H9 (cell line): ENCODE measurements around the gene RBM4B. TPM values are rescaled to one million over a fixed set of nuclear protein-coding genes. Genes with fewer than 3 reads are reported as not detected.

ENCODE experiments used
- DNase-seq: peaks from one replicate; pipeline ENCODE4 v3.0.0-alpha.2; 2017
- H2AFZ ChIP-seq: one replicate; pipeline ENCODE4 v1.6.1; 2013; ENCODE audit warnings: mild to moderate bottlenecking, low read length, control low read depth, moderate library complexity
- H2AK5ac ChIP-seq: 2 replicates; pipeline ENCODE4 v1.6.1; 2013; ENCODE audit warnings: low read length, control low read depth, mixed read lengths; ENCODE audit not compliant: insufficient read length
- H2BK120ac ChIP-seq: one replicate; pipeline ENCODE4 v1.6.1; 2013; ENCODE audit warnings: low read depth, mild to moderate bottlenecking, low read length, control low read depth, inconsistent platforms; ENCODE audit not compliant: poor library complexity, severe bottlenecking
- H2BK12ac ChIP-seq: 2 replicates; pipeline ENCODE4 v1.6.1; 2013; ENCODE audit warnings: low read length, control low read depth, mixed read lengths, low read depth; ENCODE audit not compliant: insufficient read length
- H2BK15ac ChIP-seq: 2 replicates; pipeline ENCODE4 v1.6.1; 2013; ENCODE audit warnings: low read depth, low read length, control low read depth
- H2BK20ac ChIP-seq: one replicate; pipeline ENCODE4 v1.6.1; 2013; ENCODE audit warnings: low read depth, mild to moderate bottlenecking, low read length, control low read depth, inconsistent platforms; ENCODE audit not compliant: poor library complexity, severe bottlenecking
- H2BK5ac ChIP-seq: 2 replicates; pipeline ENCODE4 v1.6.1; 2013; ENCODE audit warnings: low read length, control low read depth, mixed read lengths; ENCODE audit not compliant: insufficient read length
- H3K14ac ChIP-seq: 2 replicates; pipeline ENCODE4 v1.6.1; 2013; ENCODE audit warnings: low read length, control low read depth; ENCODE audit not compliant: insufficient read depth
- H3K18ac ChIP-seq: 2 replicates; pipeline ENCODE4 v1.6.1; 2013; ENCODE audit warnings: low read depth, mild to moderate bottlenecking, mixed read lengths, low read length, control low read depth; ENCODE audit not compliant: insufficient read length
- H3K23ac ChIP-seq: 2 replicates; pipeline ENCODE4 v1.6.1; 2013; ENCODE audit warnings: low read length, control low read depth, mixed read lengths, low read depth; ENCODE audit not compliant: insufficient read length
- H3K23me2 ChIP-seq: 2 replicates; pipeline ENCODE4 v1.6.1; 2013; ENCODE audit warnings: low read depth, mild to moderate bottlenecking, mixed read lengths, low read length, control low read depth; ENCODE audit not compliant: insufficient read length, poor library complexity, severe bottlenecking
- H3K27ac ChIP-seq: 2 replicates; pipeline ENCODE4 v1.5.1; 2013; ENCODE audit warnings: low read length, control low read depth, mixed read lengths, low read depth; ENCODE audit not compliant: insufficient read length
- H3K27me3 ChIP-seq: 2 replicates; pipeline ENCODE4 v1.6.1; 2013; ENCODE audit warnings: low read length, control low read depth, inconsistent platforms; ENCODE audit not compliant: insufficient read depth
- H3K4ac ChIP-seq: 2 replicates; pipeline ENCODE4 v1.6.1; 2013; ENCODE audit warnings: low read depth, mild to moderate bottlenecking, control low read depth, inconsistent platforms, low read length, moderate library complexity
- H3K4me1 ChIP-seq: 2 replicates; pipeline ENCODE4 v1.6.1; 2013; ENCODE audit warnings: low read length, control low read depth, inconsistent platforms; ENCODE audit not compliant: insufficient read depth
- H3K4me2 ChIP-seq: 2 replicates; pipeline ENCODE4 v1.6.1; 2013; ENCODE audit warnings: low read length, control low read depth, mixed read lengths; ENCODE audit not compliant: insufficient read length, insufficient read depth
- H3K56ac ChIP-seq: 2 replicates; pipeline ENCODE4 v1.6.1; 2013; ENCODE audit warnings: low read depth, mild to moderate bottlenecking, mixed read lengths, low read length, control low read depth; ENCODE audit not compliant: insufficient read length
- H3K79me1 ChIP-seq: 2 replicates; pipeline ENCODE4 v1.6.1; 2013; ENCODE audit warnings: low read depth, mild to moderate bottlenecking, moderate library complexity, low read length, control low read depth, inconsistent platforms; ENCODE audit not compliant: insufficient read depth, poor library complexity, severe bottlenecking
- H3K79me2 ChIP-seq: 2 replicates; pipeline ENCODE4 v1.6.1; 2013; ENCODE audit warnings: low read length, control low read depth, inconsistent platforms; ENCODE audit not compliant: insufficient read depth
- H3K9ac ChIP-seq: 2 replicates; pipeline ENCODE4 v1.6.1; 2013; ENCODE audit warnings: low read length, control low read depth, mixed read lengths; ENCODE audit not compliant: insufficient read length; ENCODE audit errors: extremely low read depth
- H3K9me3 ChIP-seq: one replicate; pipeline ENCODE4 v1.6.1; 2013; ENCODE audit warnings: low read depth, low read length, inconsistent platforms; ENCODE audit not compliant: control insufficient read depth
- H3T11ph ChIP-seq: one replicate; pipeline ENCODE4 v1.6.1; 2013; ENCODE audit warnings: mild to moderate bottlenecking, low read length, control low read depth, inconsistent platforms
- H4K20me1 ChIP-seq: one replicate; pipeline ENCODE4 v1.6.1; 2013; ENCODE audit not compliant: control insufficient read depth, insufficient read length, insufficient read depth
- H4K5ac ChIP-seq: 2 replicates; pipeline ENCODE4 v1.6.1; 2013; ENCODE audit warnings: low read depth, mild to moderate bottlenecking, mixed read lengths, low read length, control low read depth; ENCODE audit not compliant: insufficient read length
- H4K8ac ChIP-seq: replicated peaks from 2 replicates; pipeline ENCODE4 v1.6.1; 2013; ENCODE audit warnings: low read length, control low read depth, mixed read lengths, low read depth; ENCODE audit not compliant: insufficient read length
- H4K91ac ChIP-seq: 2 replicates; pipeline ENCODE4 v1.6.1; 2013; ENCODE audit warnings: low read depth, mild to moderate bottlenecking, moderate library complexity, mixed read lengths, low read length, control low read depth; ENCODE audit not compliant: insufficient read length
- H3K27ac Mint-ChIP-seq, 3 experiments: 2 replicates in 2 of 3; 3 replicates in 1 of 3; pipeline ENCODE4 v1.8.0; 2020 to 2021; ENCODE audit warnings: mixed read lengths in 3 of 3, mild to moderate bottlenecking in 1 of 3, moderate library complexity in 1 of 3
- H3K27me3 Mint-ChIP-seq: 2 replicates; pipeline ENCODE4 v1.8.0; 2021; ENCODE audit warnings: low read depth, mild to moderate bottlenecking, moderate library complexity, mixed read lengths
- H3K36me3 Mint-ChIP-seq, 3 experiments: 2 replicates in 2 of 3; 3 replicates in 1 of 3; pipeline ENCODE4 v1.8.0; 2020 to 2021; ENCODE audit warnings: low read depth in 3 of 3, mixed read lengths in 3 of 3; ENCODE audit not compliant: insufficient read depth in 1 of 3
- H3K4me1 Mint-ChIP-seq, 2 experiments: 2 replicates each; pipeline ENCODE4 v1.8.0; 2020; ENCODE audit warnings: mixed read lengths in 2 of 2
- H3K4me3 Mint-ChIP-seq, 2 experiments: 2 replicates in 1 of 2; 3 replicates in 1 of 2; pipeline ENCODE4 v1.8.0; 2020 to 2021; ENCODE audit warnings: mild to moderate bottlenecking in 2 of 2, mixed read lengths in 2 of 2, moderate library complexity in 1 of 2
- H3K9me3 Mint-ChIP-seq, 2 experiments: 2 replicates in 1 of 2; 3 replicates in 1 of 2; pipeline ENCODE4 v1.8.0; 2020; ENCODE audit warnings: mild to moderate bottlenecking in 2 of 2, mixed read lengths in 2 of 2, moderate library complexity in 1 of 2
- WGBS: extraction: QIAGEN DNeasy Blood & Tissue Kit; methylation state at CpG from one replicate; pipeline ENCODE4 v1.1.7; 2013; ENCODE audit warnings: missing lambda C conversion rate, low lambda C conversion rate, mixed read lengths; ENCODE audit not compliant: insufficient read length; ENCODE audit errors: extremely low coverage; 5-methylcytosine and 5-hydroxymethylcytosine counted together
- total RNA-seq: library from RNA; stranded (reverse); gene quantifications from 2 replicates; pipeline ENCODE4 v1.2.1, GENCODE V29; 2021
- TF ChIP-seq, protein P1 (sequence below): fragments of 200-600 bp; sonication (generic); conservative IDR thresholded peaks from 3 replicates; pipeline ENCODE4 v1.8.0; 2021; ENCODE audit warnings: antibody characterized with exemption, mild to moderate bottlenecking

The RBM4B gene
- total RNA-seq, 1 experiment from 2014 or later = 34.0 TPM

DNA sequence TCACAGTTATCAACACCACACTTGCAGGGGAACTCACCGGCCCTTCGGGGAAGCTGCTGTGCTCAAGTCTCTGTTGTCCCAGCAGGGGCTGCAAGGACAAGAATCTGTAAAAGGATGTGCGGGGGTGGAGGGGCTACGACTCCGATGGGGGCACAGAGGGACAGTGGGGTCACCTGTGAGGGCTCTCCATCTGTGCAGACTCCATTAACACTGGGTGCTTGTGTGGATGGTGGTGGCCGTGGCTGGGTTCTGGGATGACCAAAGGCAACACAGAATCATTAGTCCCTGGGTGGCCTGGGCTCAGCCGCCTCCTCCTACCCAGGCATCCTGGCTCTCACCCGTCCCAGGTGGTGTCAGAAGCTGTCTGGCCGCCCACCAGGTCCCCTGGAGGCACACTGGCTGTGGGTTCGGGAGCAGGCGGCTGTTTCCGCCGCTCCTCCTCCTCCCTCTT is 10.2 kb upstream of the RBM4B start:
- Histone ChIP-seq H2BK15ac (no peak overlapping the region), H4K5ac (no peak overlapping the region), H3K27ac (no peak overlapping the region), H2AK5ac (no peak overlapping the region), H3K4me2 (no peak overlapping the region), H3K23me2 (no peaks in the 10 kb centered on the region), H2BK5ac (no peak overlapping the region), H3K79me2 (no peaks in the 10 kb centered on the region), H4K8ac (no peak overlapping the region), H2BK12ac (no peak overlapping the region), H3K79me1 (no peaks in the 10 kb centered on the region), H4K20me1 (no peaks in the 10 kb centered on the region), H3K9ac (no peak overlapping the region), H3K4ac (no peak overlapping the region), H2BK20ac (no peak overlapping the region), H4K91ac (no peak overlapping the region), H3T11ph (no peak overlapping the region), H3K23ac (no peak overlapping the region), H2AFZ (no peak overlapping the region), H3K56ac (no peak overlapping the region), H3K4me1 (no peaks in the 10 kb centered on the region), H2BK120ac (no peak overlapping the region), H3K18ac (no peak overlapping the region), H3K14ac (no peak overlapping the region), H3K27me3 (no peaks in the 10 kb centered on the region), H3K9me3 (no peaks in the 10 kb centered on the region)
- H3K4me3 Mint-ChIP-seq = no peak overlapping the region
- no peaks in the 10 kb centered on the region for H3K27me3 Mint-ChIP-seq
- H3K4me1 Mint-ChIP-seq = peaks cover 6% of the 10 kb centered on the region in 2 experiments
- H3K27ac Mint-ChIP-seq = peak overlapping the region in 1 of 3 experiments; percentile 88; a peak in 1 of 7 replicates
- no peak for DNase-seq
- TF ChIP-seq, protein P1, sequence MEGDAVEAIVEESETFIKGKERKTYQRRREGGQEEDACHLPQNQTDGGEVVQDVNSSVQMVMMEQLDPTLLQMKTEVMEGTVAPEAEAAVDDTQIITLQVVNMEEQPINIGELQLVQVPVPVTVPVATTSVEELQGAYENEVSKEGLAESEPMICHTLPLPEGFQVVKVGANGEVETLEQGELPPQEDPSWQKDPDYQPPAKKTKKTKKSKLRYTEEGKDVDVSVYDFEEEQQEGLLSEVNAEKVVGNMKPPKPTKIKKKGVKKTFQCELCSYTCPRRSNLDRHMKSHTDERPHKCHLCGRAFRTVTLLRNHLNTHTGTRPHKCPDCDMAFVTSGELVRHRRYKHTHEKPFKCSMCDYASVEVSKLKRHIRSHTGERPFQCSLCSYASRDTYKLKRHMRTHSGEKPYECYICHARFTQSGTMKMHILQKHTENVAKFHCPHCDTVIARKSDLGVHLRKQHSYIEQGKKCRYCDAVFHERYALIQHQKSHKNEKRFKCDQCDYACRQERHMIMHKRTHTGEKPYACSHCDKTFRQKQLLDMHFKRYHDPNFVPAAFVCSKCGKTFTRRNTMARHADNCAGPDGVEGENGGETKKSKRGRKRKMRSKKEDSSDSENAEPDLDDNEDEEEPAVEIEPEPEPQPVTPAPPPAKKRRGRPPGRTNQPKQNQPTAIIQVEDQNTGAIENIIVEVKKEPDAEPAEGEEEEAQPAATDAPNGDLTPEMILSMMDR = no peak
- peaks cover 16 to 84% (median 83%) of the 10 kb centered on the region in 3 experiments for H3K36me3 Mint-ChIP-seq
- no peaks in the 10 kb centered on the region for H3K9me3 Mint-ChIP-seq
- no CpG with 5 or more reads among the region's 13 CpGs for WGBS
